Neural cell (in vitro differentiated cells): ENCODE measurements around the gene ARHGDIG.

Experiments
- EP300 ChIP-seq: fragments of 450-650 bp; conservative IDR thresholded peaks from 2 replicates; pipeline ENCODE4 v1.6.1; 2014; ENCODE audit warnings: antibody characterized with exemption, mild to moderate bottlenecking, moderate library complexity; ENCODE audit not compliant: poor library complexity, severe bottlenecking
- EZH2 ChIP-seq: fragments of 200-600, 300-800 bp; shearing (Covaris generic), sonication (generic); IDR thresholded peaks from 2 replicates; pipeline ENCODE4 v1.6.1; 2014; ENCODE audit warnings: antibody characterized with exemption, low read length, borderline replicate concordance, mild to moderate bottlenecking; ENCODE audit not compliant: insufficient read depth, poor library complexity, severe bottlenecking
- TF ChIP-seq, protein P1 (sequence below): fragments of 450-650 bp; IDR thresholded peaks from 2 replicates; pipeline ENCODE4 v1.5.1; 2014; ENCODE audit warnings: antibody characterized with exemption, mild to moderate bottlenecking, moderate library complexity; ENCODE audit not compliant: poor library complexity, severe bottlenecking

GRCh38 chr16:283033-283805, 2.8 kb downstream of the ARHGDIG start, which contains the start of gene PDIA2:
- TF ChIP-seq EZH2 (no peak), EP300 (no peak)
- TF ChIP-seq, protein P1, sequence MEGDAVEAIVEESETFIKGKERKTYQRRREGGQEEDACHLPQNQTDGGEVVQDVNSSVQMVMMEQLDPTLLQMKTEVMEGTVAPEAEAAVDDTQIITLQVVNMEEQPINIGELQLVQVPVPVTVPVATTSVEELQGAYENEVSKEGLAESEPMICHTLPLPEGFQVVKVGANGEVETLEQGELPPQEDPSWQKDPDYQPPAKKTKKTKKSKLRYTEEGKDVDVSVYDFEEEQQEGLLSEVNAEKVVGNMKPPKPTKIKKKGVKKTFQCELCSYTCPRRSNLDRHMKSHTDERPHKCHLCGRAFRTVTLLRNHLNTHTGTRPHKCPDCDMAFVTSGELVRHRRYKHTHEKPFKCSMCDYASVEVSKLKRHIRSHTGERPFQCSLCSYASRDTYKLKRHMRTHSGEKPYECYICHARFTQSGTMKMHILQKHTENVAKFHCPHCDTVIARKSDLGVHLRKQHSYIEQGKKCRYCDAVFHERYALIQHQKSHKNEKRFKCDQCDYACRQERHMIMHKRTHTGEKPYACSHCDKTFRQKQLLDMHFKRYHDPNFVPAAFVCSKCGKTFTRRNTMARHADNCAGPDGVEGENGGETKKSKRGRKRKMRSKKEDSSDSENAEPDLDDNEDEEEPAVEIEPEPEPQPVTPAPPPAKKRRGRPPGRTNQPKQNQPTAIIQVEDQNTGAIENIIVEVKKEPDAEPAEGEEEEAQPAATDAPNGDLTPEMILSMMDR, result no peak
